Left cardiac atrium (tissue), 4 donors: ENCODE results near the gene GRAP. TPM values are rescaled to one million over a fixed set of nuclear protein-coding genes. Genes with fewer than 3 reads are reported as not detected.

Experiments
- ATAC-seq, 2 donors: fragments of 200-7000 bp; cut with Tn5 transposase; one replicate each; pipeline ENCODE4 v1.9.1; 2020; ENCODE audit warnings: mild to moderate bottlenecking in 2 of 2, moderate library complexity in 2 of 2
- DNase-seq: peaks from one replicate; pipeline ENCODE4 v3.0.0-alpha.2; 2020
- intact Hi-C, 2 donors: fragments of 100-400 bp; cut with DNase I; formaldehyde crosslinking; loops; one replicate each; pipeline versions ENCODE4 v1.14.1 to v1.15.1; 2022 to 2023
- total RNA-seq, 2 donors: library from RNA; stranded (reverse); fragmentation: NEBNext Ultra II Directional; extraction: Animal tissue kit (Norgen Biotek cat#: 25700); gene quantifications; one replicate each; pipeline ENCODE4 v1.2.1, GENCODE V29; 2021
- donor health status: DM: no; HTN: yes; CAD: no.
- donor health status: DM: no; HTN: yes; CAD: no; lungs with severe emphysema.
- donor health status: DM: yes; HTN: yes; CAD: no.
- donor health status: Dilated cardiomyopathy.

GRAP gene
- total RNA-seq, 2 donors from 2014 or later: 1.6 to 3.2 TPM

GRCh38 chr17:18975597-18975996 is 71.2 kb downstream of the GRAP start:
- ATAC-seq (no peak), DNase-seq (no peak)
- intact Hi-C loops: no loop called here

GRCh38 chr17:18974407-18975149 is 72.2 kb downstream of the GRAP start:
- no peak for ATAC-seq
- DNase-seq: no peak
- intact Hi-C loops: no loop called here

- intact Hi-C loops: no loop called here
- no peak for DNase-seq
Measured at GRCh38 chr17:18971801-18972200, 75.0 kb downstream of the GRAP start.

More at GRCh38 chr17:18971801-18972200, 75.0 kb downstream of the GRAP start:
- no peak for ATAC-seq

Other genes with a start within 250 kb of the GRAP start
- 10 to 100 TPM; 21.3 to 26.7 TPM for gene PRPSAP2, start 188.8 kb downstream of the GRAP start, total RNA-seq
- gene SLC5A10, start 94.8 kb downstream of the GRAP start, total RNA-seq: under 1 TPM; 0.26 to 0.27 TPM
- gene FAM83G, start 42.2 kb downstream of the GRAP start, total RNA-seq: 10 to 100 TPM; 23.3 to 24.8 TPM
- 1 to 10 TPM; 1.0 to 2.8 TPM for gene GRAPL, start 80.6 kb upstream of the GRAP start, total RNA-seq
- 10 to 100 TPM; 74.1 to 82.2 TPM for gene EPN2, start 190.4 kb upstream of the GRAP start, total RNA-seq